ENCODE measurements around the gene EFNA1. TPM values are rescaled to one million over a fixed set of nuclear protein-coding genes. Genes with fewer than 3 reads are reported as not detected.

The EFNA1 gene
- total RNA-seq, 1 donor from 2014 or later = 0.34 TPM

- Histone ChIP-seq H3K9me3 (ENCODE audit: low read depth) (no peaks in the 10 kb centered on the region), H3K36me3 (no peaks in the 10 kb centered on the region), H3K27me3 (peaks cover 10% of the 10 kb centered on the region), H2AFZ (replicated peaks) (no peak overlapping the region), H3K9ac (no peak overlapping the region), H3K4me1 (peaks cover 4% of the 10 kb centered on the region), H4K20me1 (ENCODE audit: low read depth) (peaks cover 3% of the 10 kb centered on the region), H3F3A (ENCODE audit: low read depth) (peaks cover 37% of the 10 kb centered on the region), H3K27ac (no peak overlapping the region), H3K4me2 (peak overlapping the region; percentile 86), H3K79me2 (ENCODE audit: low read depth) (peaks cover 36% of the 10 kb centered on the region), H3K4me3 (peak overlapping the region; percentile 66)
- Mint-ChIP-seq H3K27me3 (ENCODE audit: insufficient read depth, low read depth) (peaks cover 8% of the 10 kb centered on the region), H3K4me3 (peak overlapping the region; percentile 97), H3K36me3 (peaks cover 13% of the 10 kb centered on the region), H3K27ac (peak overlapping the region; percentile 46), H3K4me1 (peaks cover 37% of the 10 kb centered on the region), H3K9me3 (no peaks in the 10 kb centered on the region)
- DNase-seq (ENCODE audit: low spot score) = no peak
- TF ChIP-seq EZH2phosphoT487 (IDR thresholded peaks at IDR 0.05) (no peak), EZH2 (IDR thresholded peaks at IDR 0.05) (no peak), CTCF (IDR thresholded peaks at IDR 0.05) (no peak)
These were observed 9.1 kb downstream of the EFNA1 start for GRCh38 chr1:155136748-155137147.

- Histone ChIP-seq H3K9ac (no peak overlapping the region), H3K27me3 (peaks cover 16% of the 10 kb centered on the region), H3K36me3 (no peaks in the 10 kb centered on the region), H2AFZ (replicated peaks) (no peak overlapping the region), H3K4me3 (peak overlapping the region; percentile 66), H3K4me2 (peak overlapping the region; percentile 86), H3K9me3 (ENCODE audit: low read depth) (no peaks in the 10 kb centered on the region), H3F3A (ENCODE audit: low read depth) (peaks cover 37% of the 10 kb centered on the region), H3K4me1 (peaks cover 4% of the 10 kb centered on the region), H4K20me1 (ENCODE audit: low read depth) (peaks cover 3% of the 10 kb centered on the region), H3K27ac (no peak overlapping the region), H3K79me2 (ENCODE audit: low read depth) (peaks cover 36% of the 10 kb centered on the region)
- H3K27ac Mint-ChIP-seq = no peak overlapping the region
- H3K27me3 Mint-ChIP-seq (ENCODE audit: insufficient read depth, low read depth) = peaks cover 8% of the 10 kb centered on the region
- H3K9me3 Mint-ChIP-seq = no peaks in the 10 kb centered on the region
- TF ChIP-seq CTCF (IDR thresholded peaks at IDR 0.05) (no peak), EZH2phosphoT487 (IDR thresholded peaks at IDR 0.05) (no peak), EZH2 (IDR thresholded peaks at IDR 0.05) (no peak)
- DNase-seq (ENCODE audit: low spot score) = no peak
- peaks cover 35% of the 10 kb centered on the region for H3K4me1 Mint-ChIP-seq
- H3K4me3 Mint-ChIP-seq = peak overlapping the region; percentile 97
- peaks cover 13% of the 10 kb centered on the region for H3K36me3 Mint-ChIP-seq
These were observed 9.7 kb downstream of the EFNA1 start for GRCh38 chr1:155137154-155137949.

GRCh38 chr1:155139895-155140629 lies 12.4 kb downstream of the EFNA1 start, which contains the start of gene DPM3:
Gene DPM3 (minus strand): TSS chr1:155140531. CDS start chr1:155140240, 291 bp downstream.
- Histone ChIP-seq H3F3A (ENCODE audit: low read depth) (peaks cover 34% of the 10 kb centered on the region), H3K4me2 (peak within 1 kb of the TSS; percentile 98), H3K36me3 (no peaks in the 10 kb centered on the region), H3K27me3 (peaks cover 40% of the 10 kb centered on the region), H3K9me3 (ENCODE audit: low read depth) (no peaks in the 10 kb centered on the region), H3K9ac (peak within 1 kb of the TSS; percentile 66), H4K20me1 (ENCODE audit: low read depth) (peaks cover 3% of the 10 kb centered on the region), H3K4me3 (peak within 1 kb of the TSS; percentile 94), H3K27ac (no peak within 1 kb of the TSS), H3K79me2 (ENCODE audit: low read depth) (peaks cover 36% of the 10 kb centered on the region), H3K4me1 (no peaks in the 10 kb centered on the region), H2AFZ (replicated peaks) (peak within 1 kb of the TSS; percentile 96)
- H3K27me3 Mint-ChIP-seq (ENCODE audit: insufficient read depth, low read depth) = peaks cover 4% of the 10 kb centered on the region
- TF ChIP-seq CTCF (IDR thresholded peaks at IDR 0.05) (no peak), EZH2 (IDR thresholded peaks at IDR 0.05) (no peak), EZH2phosphoT487 (IDR thresholded peaks at IDR 0.05) (no peak)
- no peaks in the 10 kb centered on the region for H3K9me3 Mint-ChIP-seq
- peak; percentile 90 for DNase-seq (ENCODE audit: low spot score)
- peaks cover 11% of the 10 kb centered on the region for H3K36me3 Mint-ChIP-seq
- H3K4me3 Mint-ChIP-seq = peak within 1 kb of the TSS; percentile 97
- H3K27ac Mint-ChIP-seq = peak within 1 kb of the TSS; percentile 95
- H3K4me1 Mint-ChIP-seq = peaks cover 27% of the 10 kb centered on the region

Data from neural progenitor cell (in vitro differentiated cells).